SK-N-SH treated with all-trans-retinoic acid at 6 μM for 48 hours (cell line): ENCODE data around the gene C1QTNF9.

Source experiments
- ATAC-seq: fragments of 200-7000 bp; cut with Tn5 transposase; 3 replicates; pipeline ENCODE4 v1.9.1; 2020; ENCODE audit warnings: mild to moderate bottlenecking, moderate library complexity
- ARNTL ChIP-seq: fragments of 450-650 bp; formaldehyde crosslinking; IDR thresholded peaks from 2 replicates; pipeline ENCODE4 v1.5.0; 2020; ENCODE audit warnings: low read depth, mild to moderate bottlenecking, moderate library complexity, borderline replicate concordance
- BACH2 ChIP-seq: fragments of 250-450 bp; sonication (Bioruptor Pico); IDR thresholded peaks from 2 replicates; pipeline ENCODE4 v1.9.0; 2021; ENCODE audit warnings: mild to moderate bottlenecking, borderline replicate concordance
- CSDC2 ChIP-seq: fragments of 250-450 bp; sonication (Bioruptor Pico); IDR thresholded peaks from 2 replicates; pipeline ENCODE4 v1.5.0; 2020; ENCODE audit warnings: mild to moderate bottlenecking, moderate library complexity
- CSRNP3 ChIP-seq: fragments of 250-450 bp; sonication (Bioruptor Pico); IDR thresholded peaks from 2 replicates; pipeline ENCODE4 v1.5.1; 2021; ENCODE audit warnings: mild to moderate bottlenecking, moderate library complexity
- GLIS3 ChIP-seq: fragments of 250-450 bp; sonication (Bioruptor Pico); IDR thresholded peaks from 2 replicates; pipeline ENCODE4 v1.5.0; 2020; ENCODE audit warnings: mild to moderate bottlenecking, moderate library complexity
- ISL1 ChIP-seq: fragments of 250-450 bp; sonication (Bioruptor Pico); IDR thresholded peaks from 2 replicates; pipeline ENCODE4 v2.1.2; 2022; ENCODE audit warnings: mild to moderate bottlenecking, moderate library complexity
- OSR1 ChIP-seq: fragments of 250-450 bp; sonication (Bioruptor Pico); IDR thresholded peaks from 2 replicates; pipeline ENCODE4 v1.8.0; 2022; ENCODE audit warnings: moderate library complexity, mild to moderate bottlenecking, inconsistent platforms
- PATZ1 ChIP-seq: fragments of 250-450 bp; sonication (Bioruptor Pico); IDR thresholded peaks from 2 replicates; pipeline ENCODE4 v1.8.0; 2020; ENCODE audit warnings: mild to moderate bottlenecking, moderate library complexity, borderline replicate concordance
- PPARA ChIP-seq: fragments of 250-450 bp; sonication (Bioruptor Pico); IDR thresholded peaks from 2 replicates; pipeline ENCODE4 v1.5.0; 2020; ENCODE audit warnings: mild to moderate bottlenecking, borderline replicate concordance
- RARB ChIP-seq: fragments of 250-450 bp; sonication (Bioruptor Pico); IDR thresholded peaks from 2 replicates; pipeline ENCODE4 v1.8.0; 2021; ENCODE audit warnings: mild to moderate bottlenecking, moderate library complexity
- SNAI2 ChIP-seq: fragments of 250-450 bp; sonication (Bioruptor Pico); IDR thresholded peaks from 2 replicates; pipeline ENCODE4 v1.5.0; 2020; ENCODE audit warnings: mild to moderate bottlenecking, moderate library complexity
- TCF4 ChIP-seq: fragments of 250-450 bp; sonication (Bioruptor Pico); IDR thresholded peaks from 2 replicates; pipeline ENCODE4 v1.8.0; 2021; ENCODE audit warnings: mild to moderate bottlenecking, moderate library complexity, borderline replicate concordance
- ZC3H10 ChIP-seq: fragments of 250-450 bp; sonication (Bioruptor Pico); IDR thresholded peaks from 2 replicates; pipeline ENCODE4 v1.5.1; 2021; ENCODE audit warnings: mild to moderate bottlenecking, moderate library complexity
- ZFP30 ChIP-seq: fragments of 450-650 bp; formaldehyde crosslinking; IDR thresholded peaks from 2 replicates; pipeline ENCODE4 v1.5.0; 2022; ENCODE audit warnings: mild to moderate bottlenecking, moderate library complexity
- ZNF565 ChIP-seq: fragments of 450-650 bp; formaldehyde crosslinking; conservative IDR thresholded peaks from 2 replicates; pipeline ENCODE4 v1.5.0; 2020; ENCODE audit warnings: low read depth, mild to moderate bottlenecking, moderate library complexity
- ZNF70 ChIP-seq: fragments of 450-650 bp; formaldehyde crosslinking; IDR thresholded peaks from 2 replicates; pipeline ENCODE4 v1.5.0; 2020; ENCODE audit warnings: mild to moderate bottlenecking, moderate library complexity
- ZNF8 ChIP-seq: fragments of 450-650 bp; formaldehyde crosslinking; IDR thresholded peaks from 2 replicates; pipeline ENCODE4 v1.5.0; 2020; ENCODE audit warnings: mild to moderate bottlenecking, moderate library complexity
- TF ChIP-seq, protein P1 (sequence below): fragments of 250-450 bp; sonication (Bioruptor Pico); IDR thresholded peaks from 2 replicates; pipeline ENCODE4 v1.8.0; 2021; ENCODE audit warnings: low read depth, mild to moderate bottlenecking, moderate library complexity, borderline replicate concordance
- TF ChIP-seq, protein P2 (sequence below): fragments of 250-450 bp; sonication (Bioruptor Pico); IDR thresholded peaks from 2 replicates; pipeline ENCODE4 v1.5.0; 2020; ENCODE audit warnings: mild to moderate bottlenecking, moderate library complexity

C1QTNF9 gene

GRCh38 chr13:24338721-24339120 is 29.3 kb downstream of the C1QTNF9 start (continued):
- TF ChIP-seq RARB (CRISPR knock-in tag): no peak

DNA sequence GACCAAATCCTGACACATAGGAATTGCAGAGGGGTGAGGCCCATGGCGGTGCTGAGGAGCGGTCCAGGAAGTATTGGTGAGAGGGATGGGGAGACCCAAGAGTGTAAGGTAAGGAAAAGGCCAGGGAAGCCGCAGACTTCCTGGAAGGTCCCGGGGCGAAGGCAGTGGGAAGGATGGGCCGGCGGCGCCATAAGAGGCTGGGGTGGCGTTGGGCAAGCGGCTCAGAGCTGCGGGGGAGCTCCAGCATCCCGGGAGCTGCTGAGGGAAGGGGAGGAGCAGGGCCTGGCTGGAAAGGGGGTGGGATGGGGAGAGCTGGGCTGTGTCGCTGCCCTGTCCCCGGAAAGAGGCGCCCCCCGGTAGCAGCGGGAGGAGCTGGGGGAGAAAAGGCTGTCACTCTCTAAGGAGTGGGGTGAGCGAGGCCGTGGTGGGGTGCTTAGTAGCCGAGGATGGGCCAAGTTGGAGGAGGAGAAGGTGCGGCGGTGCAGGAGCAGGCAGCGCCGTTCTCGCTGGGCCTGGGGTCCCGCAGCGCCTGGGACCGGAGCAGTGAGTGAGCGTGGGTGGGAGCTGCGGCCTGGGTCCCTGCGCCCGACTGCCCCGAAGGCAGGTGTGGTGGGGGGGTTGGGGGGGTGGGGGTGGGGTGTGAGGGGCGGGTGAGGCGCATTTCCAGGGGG is 30.7 kb downstream of the C1QTNF9 start:
- TF ChIP-seq BACH2 (CRISPR knock-in tag) (no peak), CSRNP3 (CRISPR knock-in tag) (no peak), ZC3H10 (CRISPR knock-in tag) (no peak), ZNF8 (CRISPR knock-in tag) (no peak), ZNF565 (CRISPR knock-in tag) (no peak), ARNTL (CRISPR knock-in tag) (no peak), SNAI2 (CRISPR knock-in tag) (no peak)
- ATAC-seq: no peak

DNA sequence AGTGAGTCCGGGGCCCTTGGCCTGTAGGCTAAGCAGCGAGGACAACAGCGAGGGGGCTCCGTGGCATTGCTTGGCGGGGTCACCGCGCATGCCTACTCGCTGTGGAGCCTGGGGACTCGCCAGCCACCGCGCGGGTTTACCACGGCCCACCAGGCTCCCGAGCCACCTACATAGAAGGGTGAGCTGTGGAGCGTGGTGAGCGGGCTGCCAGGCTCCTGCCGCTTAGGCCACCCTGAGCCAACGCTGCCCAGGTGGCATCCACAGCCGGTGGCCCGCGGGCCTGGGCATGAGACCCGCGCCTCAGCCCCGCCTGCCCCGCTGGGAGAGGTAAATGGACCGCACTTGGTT is 31.2 kb downstream of the C1QTNF9 start:
- no peak for ATAC-seq
- TF ChIP-seq ARNTL (CRISPR knock-in tag) (no peak), SNAI2 (CRISPR knock-in tag) (no peak), ZC3H10 (CRISPR knock-in tag) (no peak), PATZ1 (CRISPR knock-in tag) (no peak), GLIS3 (CRISPR knock-in tag) (no peak), TCF4 (CRISPR knock-in tag) (no peak), ZNF70 (CRISPR knock-in tag) (no peak), OSR1 (CRISPR knock-in tag) (no peak), ZNF565 (CRISPR knock-in tag) (no peak), CSDC2 (CRISPR knock-in tag) (no peak), PPARA (CRISPR knock-in tag) (no peak), CSRNP3 (CRISPR knock-in tag) (no peak), ZFP30 (CRISPR knock-in tag) (no peak), ISL1 (CRISPR knock-in tag) (no peak), BACH2 (CRISPR knock-in tag) (no peak)
- TF ChIP-seq, protein P1, sequence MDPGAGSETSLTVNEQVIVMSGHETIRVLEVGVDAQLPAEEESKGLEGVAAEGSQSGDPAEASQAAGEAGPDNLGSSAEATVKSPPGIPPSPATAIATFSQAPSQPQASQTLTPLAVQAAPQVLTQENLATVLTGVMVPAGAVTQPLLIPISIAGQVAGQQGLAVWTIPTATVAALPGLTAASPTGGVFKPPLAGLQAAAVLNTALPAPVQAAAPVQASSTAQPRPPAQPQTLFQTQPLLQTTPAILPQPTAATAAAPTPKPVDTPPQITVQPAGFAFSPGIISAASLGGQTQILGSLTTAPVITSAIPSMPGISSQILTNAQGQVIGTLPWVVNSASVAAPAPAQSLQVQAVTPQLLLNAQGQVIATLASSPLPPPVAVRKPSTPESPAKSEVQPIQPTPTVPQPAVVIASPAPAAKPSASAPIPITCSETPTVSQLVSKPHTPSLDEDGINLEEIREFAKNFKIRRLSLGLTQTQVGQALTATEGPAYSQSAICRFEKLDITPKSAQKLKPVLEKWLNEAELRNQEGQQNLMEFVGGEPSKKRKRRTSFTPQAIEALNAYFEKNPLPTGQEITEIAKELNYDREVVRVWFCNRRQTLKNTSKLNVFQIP: no peak
- TF ChIP-seq, all 23 proteins: peak for 0

DNA sequence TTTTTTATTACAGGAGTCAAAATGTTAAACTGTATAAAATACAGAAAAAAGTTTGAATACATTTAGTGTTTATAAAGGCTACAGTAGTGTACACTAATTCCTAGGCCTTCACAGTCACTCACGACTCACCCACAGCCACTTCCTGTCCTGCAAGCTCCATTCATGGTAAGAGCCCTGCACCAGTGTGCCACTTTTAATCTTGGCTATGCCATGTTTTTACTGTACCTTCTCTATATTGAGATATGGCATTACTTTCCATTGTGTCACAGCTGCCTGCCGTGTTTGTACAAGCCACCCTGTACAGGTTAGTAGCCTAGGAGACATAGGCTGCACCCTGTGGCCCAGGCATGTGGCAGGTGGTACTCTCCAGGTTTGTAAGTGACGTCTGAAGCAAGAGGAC is 32.1 kb downstream of the C1QTNF9 start:
- no peak for TF ChIP-seq SNAI2 (CRISPR knock-in tag)
- no peak for TF ChIP-seq ZC3H10 (CRISPR knock-in tag)
- no peak for TF ChIP-seq ZFP30 (CRISPR knock-in tag)
- no peak for TF ChIP-seq ZNF8 (CRISPR knock-in tag)
- no peak for TF ChIP-seq ISL1 (CRISPR knock-in tag)
- no peak for TF ChIP-seq PPARA (CRISPR knock-in tag)
- no peak for ATAC-seq

DNA sequence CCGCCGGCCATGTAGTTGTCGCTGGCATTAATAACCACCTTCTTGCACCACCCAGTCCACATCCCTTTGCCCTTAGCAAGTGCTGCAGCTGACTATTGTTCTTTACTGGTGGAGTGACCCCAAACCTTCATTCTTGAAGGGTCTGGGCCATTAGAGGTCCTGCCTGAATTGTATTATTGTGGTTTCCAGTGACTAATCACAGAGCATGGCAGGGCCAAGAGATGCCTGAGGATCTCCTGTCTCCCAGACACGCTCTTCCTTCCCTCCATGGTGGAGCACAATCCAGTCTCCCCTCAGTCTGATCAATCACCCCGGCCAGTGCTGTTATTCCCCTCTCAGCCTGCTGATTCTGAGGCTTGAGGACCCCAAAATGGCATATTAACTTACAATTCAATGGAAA is 39.0 kb downstream of the C1QTNF9 start:
- no peak for ATAC-seq
- no peak for TF ChIP-seq ISL1 (CRISPR knock-in tag)
- TF ChIP-seq, protein P2, sequence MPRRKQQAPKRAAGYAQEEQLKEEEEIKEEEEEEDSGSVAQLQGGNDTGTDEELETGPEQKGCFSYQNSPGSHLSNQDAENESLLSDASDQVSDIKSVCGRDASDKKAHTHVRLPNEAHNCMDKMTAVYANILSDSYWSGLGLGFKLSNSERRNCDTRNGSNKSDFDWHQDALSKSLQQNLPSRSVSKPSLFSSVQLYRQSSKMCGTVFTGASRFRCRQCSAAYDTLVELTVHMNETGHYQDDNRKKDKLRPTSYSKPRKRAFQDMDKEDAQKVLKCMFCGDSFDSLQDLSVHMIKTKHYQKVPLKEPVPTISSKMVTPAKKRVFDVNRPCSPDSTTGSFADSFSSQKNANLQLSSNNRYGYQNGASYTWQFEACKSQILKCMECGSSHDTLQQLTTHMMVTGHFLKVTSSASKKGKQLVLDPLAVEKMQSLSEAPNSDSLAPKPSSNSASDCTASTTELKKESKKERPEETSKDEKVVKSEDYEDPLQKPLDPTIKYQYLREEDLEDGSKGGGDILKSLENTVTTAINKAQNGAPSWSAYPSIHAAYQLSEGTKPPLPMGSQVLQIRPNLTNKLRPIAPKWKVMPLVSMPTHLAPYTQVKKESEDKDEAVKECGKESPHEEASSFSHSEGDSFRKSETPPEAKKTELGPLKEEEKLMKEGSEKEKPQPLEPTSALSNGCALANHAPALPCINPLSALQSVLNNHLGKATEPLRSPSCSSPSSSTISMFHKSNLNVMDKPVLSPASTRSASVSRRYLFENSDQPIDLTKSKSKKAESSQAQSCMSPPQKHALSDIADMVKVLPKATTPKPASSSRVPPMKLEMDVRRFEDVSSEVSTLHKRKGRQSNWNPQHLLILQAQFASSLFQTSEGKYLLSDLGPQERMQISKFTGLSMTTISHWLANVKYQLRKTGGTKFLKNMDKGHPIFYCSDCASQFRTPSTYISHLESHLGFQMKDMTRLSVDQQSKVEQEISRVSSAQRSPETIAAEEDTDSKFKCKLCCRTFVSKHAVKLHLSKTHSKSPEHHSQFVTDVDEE (CRISPR knock-in tag): no peak
- no peak for TF ChIP-seq ZNF70 (CRISPR knock-in tag)
- no peak for TF ChIP-seq ZFP30 (CRISPR knock-in tag)
